PC-3 (cell line): ENCODE measurements around the gene FARP1.

Source experiments
- CTCF ChIP-seq: fragments of 300-600 bp; sonication (generic); conservative IDR thresholded peaks from 2 replicates; pipeline ENCODE4 v1.5.1; 2017; ENCODE audit warnings: antibody characterized with exemption, low read depth, mild to moderate bottlenecking, low read length
- EZH2 ChIP-seq: fragments of 300-600 bp; sonication (generic); IDR thresholded peaks from one replicate; pipeline ENCODE4 v1.6.1; 2017; ENCODE audit warnings: antibody characterized with exemption, mild to moderate bottlenecking, low read length; ENCODE audit not compliant: unreplicated experiment

GRCh38 chr13:98371516-98372023, 228.7 kb downstream of the FARP1 start:
- TF ChIP-seq CTCF (no peak), EZH2 (no peak)
